Stimulated activated CD8-positive, alpha-beta memory T cell treated with anti-CD3 and anti-CD28 coated beads, Interleukin-7, amount 100 ng/mL, for 1 hour (primary cell): ENCODE data around the gene RPS25.
"Not testable (repeated sequence)": the region's sequence is repeated elsewhere in the genome, so short reads cannot be mapped to it uniquely, and the experiment has no call there.

ENCODE experiments used
- DNase-seq, 2 donors: peaks; one replicate each; pipeline ENCODE4 v3.0.0-alpha.2; 2020; ENCODE audit warnings: low read depth in 2 of 2

Gene RPS25

GRCh38 chr11:118971646-118972045, 46.5 kb downstream of the RPS25 start, which contains the start of gene FOXR1:
Gene FOXR1 (plus strand): TSS chr11:118971761. CDS start chr11:118971932, 171 bp downstream.
- no peak for DNase-seq

GRCh38 chr11:118969508-118969907, 48.6 kb downstream of the RPS25 start:
- DNase-seq = not testable (repeated sequence)
